Measurements from ENCODE around the gene APPL1. TPM values are rescaled to one million over a fixed set of nuclear protein-coding genes. Genes with fewer than 3 reads are reported as not detected.

APPL1 gene
- total and polyA plus RNA-seq, 2 of the 8 experiments (the other 6 are each of a cell fraction or from before 2014, with no cell fraction given) = 9.4 to 34.4 TPM

GRCh38 chr3:57275393-57275792 lies 47.9 kb downstream of the APPL1 start:
- WGBS, 2 experiments (ENCODE audit: extremely low coverage in 1 of 2, insufficient coverage in 1 of 2, insufficient read length in 1 of 2, insufficient replicate concordance in 2 of 2, low coverage in 1 of 2, low lambda C conversion rate in 2 of 2, missing lambda C conversion rate in 1 of 2) = 91% methylated on average over 2 of the region's 2 CpGs; no CpG with 5 or more reads in 1 of the 2 experiments
- peaks cover 0 to 10% of the 10 kb centered on the region in 2 experiments; a peak in 2 of 4 replicates for H3K9me3 ChIP-seq (ENCODE audit: insufficient read depth in 2 of 2, low read depth in 1 of 2, low read length in 1 of 2)
- H2BK5ac ChIP-seq (ENCODE audit: low read depth, low read length) = no peak overlapping the region
- H2BK20ac ChIP-seq (ENCODE audit: low read length) = no peak overlapping the region
- no peaks in the 10 kb centered on the region for H4K20me1 ChIP-seq (replicated peaks in 1 of 2; ENCODE audit: control insufficient read depth in 1 of 2, insufficient read depth in 2 of 2, low read length in 2 of 2)
- no peak overlapping the region for H4K91ac ChIP-seq (replicated peaks; ENCODE audit: insufficient read length, low read length)
- H2BK12ac ChIP-seq (ENCODE audit: low read depth, low read length) = no peak overlapping the region
- ChIA-PET CTCF (ENCODE audit: partially characterized antibody) (no interaction called here), POLR2A (ENCODE audit: partially characterized antibody) (no interaction called here)
- no peak overlapping the region for H4K5ac ChIP-seq (ENCODE audit: insufficient read length, low read depth, low read length)
- H3K4ac ChIP-seq (replicated peaks; ENCODE audit: insufficient read length, low read depth, low read length) = no peak overlapping the region
- no peak overlapping the region for H3K4me2 ChIP-seq (ENCODE audit: insufficient read depth in 1 of 2, low read depth in 2 of 2, low read length in 2 of 2)
- no peak overlapping the region for H3K27ac ChIP-seq (ENCODE audit: low read depth, low read length)
- no peak overlapping the region for H4K8ac ChIP-seq (ENCODE audit: extremely low read depth, insufficient read depth, low read length)
- FAIRE-seq (no peak), DNase-seq (ENCODE audit: low read depth in 1 of 2, low spot score in 2 of 2) (no peak)
- no peak overlapping the region for H2AK5ac ChIP-seq (ENCODE audit: low read depth, low read length)
- no peaks in the 10 kb centered on the region for H3K79me2 ChIP-seq (ENCODE audit: control insufficient read depth in 1 of 2, insufficient read depth in 2 of 2, low read length in 2 of 2)
- no peaks in the 10 kb centered on the region for H3K27me3 ChIP-seq (replicated peaks in 1 of 4; ENCODE audit: control insufficient read depth in 3 of 4, extremely low read depth in 1 of 4, insufficient read depth in 3 of 4, low read length in 3 of 4)
- H3K23me2 ChIP-seq (ENCODE audit: low read depth, low read length) = no peaks in the 10 kb centered on the region
- peaks cover 0 to 5% (median 0%) of the 10 kb centered on the region in 4 experiments; a peak in 2 of 8 replicates for H3K36me3 ChIP-seq (ENCODE audit: control insufficient read depth in 2 of 4, insufficient read depth in 4 of 4, low read length in 3 of 4)
- H3K4me3 ChIP-seq (ENCODE audit: extremely low read depth in 1 of 4, insufficient read depth in 2 of 4, low read depth in 3 of 4, low read length in 4 of 4) = no peak overlapping the region
- TF ChIP-seq CHD1 (IDR thresholded peaks at IDR 0.05; ENCODE audit: low read depth, low read length) = no peak
- TF ChIP-seq RXRA (IDR thresholded peaks at IDR 0.05; ENCODE audit: insufficient read depth, low read depth, low read length) = no peak
- TF ChIP-seq CREB1 (IDR thresholded peaks at IDR 0.05) = no peak
- H3K79me1 ChIP-seq (ENCODE audit: low read depth, low read length) = no peaks in the 10 kb centered on the region
- H3K56ac ChIP-seq (replicated peaks; ENCODE audit: insufficient read length, low read depth, low read length) = no peak overlapping the region
- no peaks in the 10 kb centered on the region for H3K4me1 ChIP-seq (replicated peaks in 1 of 4; ENCODE audit: control insufficient read depth in 3 of 4, insufficient read depth in 4 of 4, low read length in 3 of 4)
- H3K9ac ChIP-seq (replicated peaks in 1 of 4; ENCODE audit: extremely low read depth in 1 of 4, low read depth in 3 of 4, low read length in 3 of 4) = no peak overlapping the region
- no peak overlapping the region for H2BK15ac ChIP-seq (ENCODE audit: low read length)
- no peak overlapping the region for H2BK120ac ChIP-seq (replicated peaks; ENCODE audit: low read depth, low read length)
- no peak overlapping the region for H2AFZ ChIP-seq (ENCODE audit: low read length)
- no peak overlapping the region for H3K23ac ChIP-seq (ENCODE audit: insufficient read length)
- H3K18ac ChIP-seq (ENCODE audit: extremely low read depth, low read length) = no peak overlapping the region
- no peak overlapping the region for H3K14ac ChIP-seq (ENCODE audit: insufficient read length)

Measured in H1 (cell line).